ENCODE data around the gene APOA4. TPM values are rescaled to one million over a fixed set of nuclear protein-coding genes. Genes with fewer than 3 reads are reported as not detected.

The APOA4 gene
- total and polyA plus RNA-seq, 4 donors: 0.89 to 382 (median 131) TPM

DNA sequence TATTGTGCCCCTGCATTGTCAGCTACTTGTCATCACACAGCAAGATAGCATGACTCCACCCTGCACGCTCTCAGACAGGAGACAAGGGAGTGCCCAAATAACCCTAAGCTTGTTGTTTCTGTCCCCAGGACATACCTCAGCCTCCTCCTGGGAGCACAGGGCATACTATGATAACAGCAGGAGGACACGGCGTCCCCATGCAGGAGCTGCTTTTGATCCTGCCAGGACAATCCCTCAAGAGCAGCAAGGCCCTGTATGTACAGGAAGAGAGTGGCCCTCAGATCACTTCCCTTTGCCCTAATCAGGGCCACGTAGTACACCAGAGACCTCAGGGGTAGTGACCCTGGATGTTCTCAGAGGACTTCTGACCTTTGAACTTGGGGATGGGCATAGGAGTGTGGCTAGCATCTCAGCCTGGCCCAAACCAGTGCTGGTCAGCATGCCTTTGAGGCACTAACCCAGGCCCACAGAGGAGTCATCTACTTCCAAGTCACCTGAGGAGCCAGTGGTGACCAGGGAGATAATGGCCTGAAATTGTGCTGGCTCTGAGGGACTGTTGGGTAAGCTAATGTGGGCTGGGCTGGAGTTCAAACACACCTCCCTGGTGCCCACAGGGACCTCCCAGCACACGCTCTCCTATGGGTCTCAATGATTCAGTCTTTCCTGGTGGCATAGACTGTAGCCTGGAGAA lies 9.2 kb downstream of the APOA4 start:
- no peak for DNase-seq (ENCODE audit: low spot score)
- H3K27me3 ChIP-seq (ENCODE audit: control insufficient read depth in 4 of 4, insufficient read depth in 4 of 4, low read length in 3 of 4): no peaks in the 10 kb centered on the region
- H3K4me1 ChIP-seq (ENCODE audit: control insufficient read depth in 4 of 4, insufficient read depth in 4 of 4, low read length in 3 of 4): peaks cover 9 to 49% (median 29%) of the 10 kb centered on the region in 4 donors
- WGBS: 29% methylated on average over 5 of the region's 5 CpGs
- H3K9ac ChIP-seq (ENCODE audit: low read depth in 1 of 2, low read length in 2 of 2): peak overlapping the region in 1 of 2 donors; percentile 26
- H3K27ac ChIP-seq (ENCODE audit: low read depth in 1 of 2, low read length in 2 of 2): peak overlapping the region; percentile 76 to 86
- TF ChIP-seq, protein P1, sequence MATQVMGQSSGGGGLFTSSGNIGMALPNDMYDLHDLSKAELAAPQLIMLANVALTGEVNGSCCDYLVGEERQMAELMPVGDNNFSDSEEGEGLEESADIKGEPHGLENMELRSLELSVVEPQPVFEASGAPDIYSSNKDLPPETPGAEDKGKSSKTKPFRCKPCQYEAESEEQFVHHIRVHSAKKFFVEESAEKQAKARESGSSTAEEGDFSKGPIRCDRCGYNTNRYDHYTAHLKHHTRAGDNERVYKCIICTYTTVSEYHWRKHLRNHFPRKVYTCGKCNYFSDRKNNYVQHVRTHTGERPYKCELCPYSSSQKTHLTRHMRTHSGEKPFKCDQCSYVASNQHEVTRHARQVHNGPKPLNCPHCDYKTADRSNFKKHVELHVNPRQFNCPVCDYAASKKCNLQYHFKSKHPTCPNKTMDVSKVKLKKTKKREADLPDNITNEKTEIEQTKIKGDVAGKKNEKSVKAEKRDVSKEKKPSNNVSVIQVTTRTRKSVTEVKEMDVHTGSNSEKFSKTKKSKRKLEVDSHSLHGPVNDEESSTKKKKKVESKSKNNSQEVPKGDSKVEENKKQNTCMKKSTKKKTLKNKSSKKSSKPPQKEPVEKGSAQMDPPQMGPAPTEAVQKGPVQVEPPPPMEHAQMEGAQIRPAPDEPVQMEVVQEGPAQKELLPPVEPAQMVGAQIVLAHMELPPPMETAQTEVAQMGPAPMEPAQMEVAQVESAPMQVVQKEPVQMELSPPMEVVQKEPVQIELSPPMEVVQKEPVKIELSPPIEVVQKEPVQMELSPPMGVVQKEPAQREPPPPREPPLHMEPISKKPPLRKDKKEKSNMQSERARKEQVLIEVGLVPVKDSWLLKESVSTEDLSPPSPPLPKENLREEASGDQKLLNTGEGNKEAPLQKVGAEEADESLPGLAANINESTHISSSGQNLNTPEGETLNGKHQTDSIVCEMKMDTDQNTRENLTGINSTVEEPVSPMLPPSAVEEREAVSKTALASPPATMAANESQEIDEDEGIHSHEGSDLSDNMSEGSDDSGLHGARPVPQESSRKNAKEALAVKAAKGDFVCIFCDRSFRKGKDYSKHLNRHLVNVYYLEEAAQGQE (IDR thresholded peaks at IDR 0.05): peak; percentile 86
- TF ChIP-seq, protein P2, sequence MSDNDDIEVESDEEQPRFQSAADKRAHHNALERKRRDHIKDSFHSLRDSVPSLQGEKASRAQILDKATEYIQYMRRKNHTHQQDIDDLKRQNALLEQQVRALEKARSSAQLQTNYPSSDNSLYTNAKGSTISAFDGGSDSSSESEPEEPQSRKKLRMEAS (IDR thresholded peaks at IDR 0.05): peak; percentile 92
- TF ChIP-seq FOXA1 (IDR thresholded peaks at IDR 0.05) (peak; percentile 88), GABPA (IDR thresholded peaks at IDR 0.05 in 1 of 2, conservative IDR thresholded peaks at IDR 0.05 in 1 of 2) (peak in 1 of 2 donors; percentile 73), RAD21 (IDR thresholded peaks at IDR 0.05) (peak; percentile 55 to 73), TAF1 (conservative IDR thresholded peaks at IDR 0.05) (peak; percentile 96), HNF4A (conservative IDR thresholded peaks at IDR 0.05) (peak; percentile 99 to 100), SP1 (IDR thresholded peaks at IDR 0.05) (peak; percentile 100), HNF4G (IDR thresholded peaks at IDR 0.05) (peak; percentile 99), EGR1 (IDR thresholded peaks at IDR 0.05; ENCODE audit: low read depth in 2 of 2) (peak in 1 of 2 donors; percentile 58), FOXA2 (IDR thresholded peaks at IDR 0.05) (peak; percentile 79), NR2F2 (IDR thresholded peaks at IDR 0.05) (peak; percentile 99), JUND (IDR thresholded peaks at IDR 0.05) (peak; percentile 86 to 90), RXRA (IDR thresholded peaks at IDR 0.05) (peak; percentile 100), YY1 (IDR thresholded peaks at IDR 0.05) (peak; percentile 72)
- TF ChIP-seq, protein P3, sequence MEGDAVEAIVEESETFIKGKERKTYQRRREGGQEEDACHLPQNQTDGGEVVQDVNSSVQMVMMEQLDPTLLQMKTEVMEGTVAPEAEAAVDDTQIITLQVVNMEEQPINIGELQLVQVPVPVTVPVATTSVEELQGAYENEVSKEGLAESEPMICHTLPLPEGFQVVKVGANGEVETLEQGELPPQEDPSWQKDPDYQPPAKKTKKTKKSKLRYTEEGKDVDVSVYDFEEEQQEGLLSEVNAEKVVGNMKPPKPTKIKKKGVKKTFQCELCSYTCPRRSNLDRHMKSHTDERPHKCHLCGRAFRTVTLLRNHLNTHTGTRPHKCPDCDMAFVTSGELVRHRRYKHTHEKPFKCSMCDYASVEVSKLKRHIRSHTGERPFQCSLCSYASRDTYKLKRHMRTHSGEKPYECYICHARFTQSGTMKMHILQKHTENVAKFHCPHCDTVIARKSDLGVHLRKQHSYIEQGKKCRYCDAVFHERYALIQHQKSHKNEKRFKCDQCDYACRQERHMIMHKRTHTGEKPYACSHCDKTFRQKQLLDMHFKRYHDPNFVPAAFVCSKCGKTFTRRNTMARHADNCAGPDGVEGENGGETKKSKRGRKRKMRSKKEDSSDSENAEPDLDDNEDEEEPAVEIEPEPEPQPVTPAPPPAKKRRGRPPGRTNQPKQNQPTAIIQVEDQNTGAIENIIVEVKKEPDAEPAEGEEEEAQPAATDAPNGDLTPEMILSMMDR (IDR thresholded peaks at IDR 0.05; ENCODE audit: low read depth, low read length, missing input control): no peak
- TF ChIP-seq, protein P4, sequence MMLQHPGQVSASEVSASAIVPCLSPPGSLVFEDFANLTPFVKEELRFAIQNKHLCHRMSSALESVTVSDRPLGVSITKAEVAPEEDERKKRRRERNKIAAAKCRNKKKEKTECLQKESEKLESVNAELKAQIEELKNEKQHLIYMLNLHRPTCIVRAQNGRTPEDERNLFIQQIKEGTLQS (IDR thresholded peaks at IDR 0.05): peak; percentile 90
- TF ChIP-seq, protein P5, sequence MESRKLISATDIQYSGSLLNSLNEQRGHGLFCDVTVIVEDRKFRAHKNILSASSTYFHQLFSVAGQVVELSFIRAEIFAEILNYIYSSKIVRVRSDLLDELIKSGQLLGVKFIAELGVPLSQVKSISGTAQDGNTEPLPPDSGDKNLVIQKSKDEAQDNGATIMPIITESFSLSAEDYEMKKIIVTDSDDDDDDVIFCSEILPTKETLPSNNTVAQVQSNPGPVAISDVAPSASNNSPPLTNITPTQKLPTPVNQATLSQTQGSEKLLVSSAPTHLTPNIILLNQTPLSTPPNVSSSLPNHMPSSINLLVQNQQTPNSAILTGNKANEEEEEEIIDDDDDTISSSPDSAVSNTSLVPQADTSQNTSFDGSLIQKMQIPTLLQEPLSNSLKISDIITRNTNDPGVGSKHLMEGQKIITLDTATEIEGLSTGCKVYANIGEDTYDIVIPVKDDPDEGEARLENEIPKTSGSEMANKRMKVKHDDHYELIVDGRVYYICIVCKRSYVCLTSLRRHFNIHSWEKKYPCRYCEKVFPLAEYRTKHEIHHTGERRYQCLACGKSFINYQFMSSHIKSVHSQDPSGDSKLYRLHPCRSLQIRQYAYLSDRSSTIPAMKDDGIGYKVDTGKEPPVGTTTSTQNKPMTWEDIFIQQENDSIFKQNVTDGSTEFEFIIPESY (IDR thresholded peaks at IDR 0.05): peak; percentile 95
- peak overlapping the region in 1 of 3 donors; percentile 40 for H3K4me3 ChIP-seq (ENCODE audit: low read depth in 1 of 3, low read length in 3 of 3)
- H3K36me3 ChIP-seq (ENCODE audit: control insufficient read depth in 4 of 4, insufficient read depth in 3 of 4, low read depth in 1 of 4, low read length in 3 of 4): no peaks in the 10 kb centered on the region
- H3K9me3 ChIP-seq (ENCODE audit: control insufficient read depth in 4 of 4, low read length in 3 of 4): no peaks in the 10 kb centered on the region
